IMR-90 (cell line): ENCODE results near the gene CYP11A1.

Experiments used
- POLR2A ChIP-seq: IDR thresholded peaks from 2 replicates; pipeline ENCODE4 v1.6.1; 2012; ENCODE audit warnings: mild to moderate bottlenecking, low read depth, low read length
- TF ChIP-seq, protein P1 (sequence below): fragments of 150-350 bp; IDR thresholded peaks from 2 replicates; pipeline ENCODE4 v1.6.1; 2016; ENCODE audit warnings: low read depth, mild to moderate bottlenecking, low read length, moderate library complexity, borderline replicate concordance

DNA sequence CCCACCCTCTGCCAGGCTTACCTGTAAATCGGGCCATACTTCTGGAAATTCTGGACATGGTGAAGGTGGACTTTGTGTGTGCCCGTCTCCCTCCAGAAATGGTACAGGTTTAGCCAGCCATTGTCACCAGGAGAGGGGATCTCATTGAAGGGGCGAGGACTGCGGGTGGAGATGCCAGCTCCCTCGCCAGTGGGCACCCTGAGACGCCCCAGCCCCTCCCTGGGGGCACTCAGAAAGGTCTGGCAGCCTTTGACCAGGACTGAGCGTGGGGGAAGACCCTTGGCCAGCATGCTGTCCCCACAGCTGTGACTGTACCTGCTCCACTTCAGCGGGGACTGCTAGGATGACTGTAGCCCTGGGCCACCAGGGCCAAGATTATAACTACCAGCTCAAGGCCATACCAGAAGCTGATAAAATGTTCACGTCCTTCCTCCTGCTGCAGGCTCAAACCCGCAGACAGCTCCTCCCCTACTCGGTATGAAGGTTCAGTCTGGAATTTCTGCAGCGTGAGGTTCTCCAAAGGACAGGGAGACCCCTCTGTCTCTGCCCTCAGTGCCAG lies at the start of gene CYP11A1:
- no peak for TF ChIP-seq POLR2A
- TF ChIP-seq, protein P1, sequence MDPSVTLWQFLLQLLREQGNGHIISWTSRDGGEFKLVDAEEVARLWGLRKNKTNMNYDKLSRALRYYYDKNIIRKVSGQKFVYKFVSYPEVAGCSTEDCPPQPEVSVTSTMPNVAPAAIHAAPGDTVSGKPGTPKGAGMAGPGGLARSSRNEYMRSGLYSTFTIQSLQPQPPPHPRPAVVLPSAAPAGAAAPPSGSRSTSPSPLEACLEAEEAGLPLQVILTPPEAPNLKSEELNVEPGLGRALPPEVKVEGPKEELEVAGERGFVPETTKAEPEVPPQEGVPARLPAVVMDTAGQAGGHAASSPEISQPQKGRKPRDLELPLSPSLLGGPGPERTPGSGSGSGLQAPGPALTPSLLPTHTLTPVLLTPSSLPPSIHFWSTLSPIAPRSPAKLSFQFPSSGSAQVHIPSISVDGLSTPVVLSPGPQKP, result no peak
